Kidney glomerular epithelial cell (primary cell): ENCODE data around the gene CLIC5.
"Not testable (repeated sequence)": the region's sequence is repeated elsewhere in the genome, so short reads cannot be mapped to it uniquely, and the experiment has no call there.

Source experiments
- DNase-seq: peaks from one replicate; lab custom pipeline; 2025; lab: John Stamatoyannopoulos, UW

The CLIC5 gene

DNA sequence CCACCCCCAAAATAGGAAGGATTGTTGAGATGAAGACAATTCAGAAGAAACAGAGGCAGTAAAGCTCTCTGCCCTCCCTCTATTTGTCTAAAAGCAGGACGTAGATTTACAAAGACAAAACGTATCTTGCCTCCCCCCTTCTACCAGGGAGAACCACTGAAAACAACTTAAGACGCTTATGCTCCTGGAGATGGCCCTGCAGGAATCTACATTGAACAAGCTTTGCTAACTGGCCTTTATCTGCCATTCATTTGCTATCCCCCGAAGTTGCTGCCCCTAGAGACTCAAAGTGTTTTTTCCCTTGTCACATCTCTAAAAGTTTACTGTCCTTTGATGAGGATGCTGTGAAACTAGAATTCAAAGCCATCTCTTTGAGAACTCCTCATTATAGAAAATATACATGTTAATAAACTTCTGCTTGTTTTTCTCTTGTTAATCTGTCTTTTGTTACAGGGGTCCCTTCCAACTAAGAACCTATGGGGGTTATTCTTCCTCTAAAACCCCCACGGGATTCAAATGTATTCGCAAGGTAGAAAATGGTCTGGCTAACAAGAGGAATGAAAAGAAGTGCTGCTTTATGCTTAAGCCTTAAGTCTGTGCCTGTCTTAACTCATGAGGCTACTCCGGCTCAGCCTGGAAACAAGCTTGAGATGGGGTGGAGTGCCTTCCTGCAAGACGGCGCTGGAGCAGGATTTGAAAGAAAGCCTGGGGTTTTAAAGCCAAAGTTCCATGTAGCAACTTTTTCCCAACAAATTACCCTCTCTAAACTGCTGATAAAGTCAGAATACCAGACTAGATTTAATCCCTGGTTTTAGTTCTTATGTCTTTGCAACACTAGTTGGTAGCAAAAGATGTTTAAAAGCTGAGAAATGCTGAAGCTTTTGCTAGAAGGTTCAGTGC, 88.0 kb downstream of the CLIC5 start:
- DNase-seq, result no peak

DNA sequence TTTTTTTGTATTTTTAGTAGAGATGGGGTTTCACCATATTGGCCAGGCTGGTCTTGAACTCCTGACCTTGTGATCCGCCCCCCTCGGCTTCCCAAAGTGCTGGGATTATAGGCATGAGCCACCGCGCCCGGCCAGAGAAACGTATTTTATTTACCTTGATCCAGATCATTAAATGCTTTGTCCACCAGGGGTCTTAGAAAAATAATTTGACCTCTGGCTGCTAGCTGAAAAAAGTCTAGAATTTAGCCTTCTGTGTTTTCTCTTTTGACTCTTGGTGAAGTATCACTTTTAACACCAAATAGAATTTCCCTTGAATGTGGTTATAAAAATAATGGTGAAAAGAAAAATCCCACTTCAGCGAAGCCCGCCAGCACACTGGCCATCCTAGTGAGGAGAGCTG, 89.2 kb downstream of the CLIC5 start:
- not testable (repeated sequence) for DNase-seq

DNA sequence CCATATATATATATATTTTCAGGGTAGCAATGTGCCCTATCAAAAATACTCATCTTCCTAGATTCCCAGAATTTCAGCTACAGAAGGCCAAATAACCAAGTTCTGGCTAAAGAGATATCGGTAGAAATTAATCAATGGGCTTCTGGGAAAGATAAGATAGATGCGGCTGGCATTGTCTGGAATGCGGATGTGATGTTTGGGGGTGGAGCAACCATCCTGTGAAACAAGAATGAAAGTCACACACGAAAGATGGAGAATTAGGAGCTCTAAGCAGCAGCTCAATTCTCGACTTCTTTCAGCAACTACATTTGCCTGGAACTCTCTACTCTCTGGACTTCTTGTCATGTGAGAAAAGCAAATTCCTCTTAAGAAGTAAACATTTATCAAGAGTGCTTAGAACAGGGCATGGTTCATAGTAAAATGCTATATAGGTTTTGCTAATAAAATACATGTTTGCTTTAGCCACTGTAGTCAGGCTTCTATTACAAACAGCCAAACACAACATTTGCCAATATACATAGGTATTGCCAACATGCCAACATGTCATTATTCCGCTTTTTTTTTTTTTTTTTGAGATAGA, 90.8 kb downstream of the CLIC5 start:
- DNase-seq, result no peak

DNA sequence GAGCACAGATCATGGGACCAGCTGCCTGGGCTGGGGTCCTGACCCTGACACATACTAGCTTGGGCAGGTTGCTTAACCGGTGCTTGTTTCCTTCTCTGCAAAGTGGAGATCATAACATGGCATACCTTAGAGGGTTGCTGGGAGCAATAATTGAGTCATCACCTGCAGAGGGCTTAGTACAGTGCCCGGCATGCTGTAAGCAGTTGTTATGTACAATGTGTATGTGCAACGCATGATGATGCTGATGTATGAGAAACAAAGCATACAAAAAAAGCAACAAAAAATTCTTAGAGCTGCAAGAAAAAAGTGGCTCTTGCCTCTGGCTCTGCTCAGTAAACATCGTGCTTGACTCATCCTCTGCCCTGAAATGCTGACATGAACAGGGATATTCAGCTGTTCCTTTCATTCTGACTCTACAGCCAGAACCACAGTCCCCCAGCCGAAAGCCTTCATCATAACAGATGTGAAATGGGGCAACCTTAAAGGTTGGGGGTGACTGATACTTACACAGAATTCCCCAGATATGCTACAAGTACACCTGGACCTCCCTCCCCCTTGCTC, 91.7 kb downstream of the CLIC5 start:
- DNase-seq, result peak; percentile 63

DNA sequence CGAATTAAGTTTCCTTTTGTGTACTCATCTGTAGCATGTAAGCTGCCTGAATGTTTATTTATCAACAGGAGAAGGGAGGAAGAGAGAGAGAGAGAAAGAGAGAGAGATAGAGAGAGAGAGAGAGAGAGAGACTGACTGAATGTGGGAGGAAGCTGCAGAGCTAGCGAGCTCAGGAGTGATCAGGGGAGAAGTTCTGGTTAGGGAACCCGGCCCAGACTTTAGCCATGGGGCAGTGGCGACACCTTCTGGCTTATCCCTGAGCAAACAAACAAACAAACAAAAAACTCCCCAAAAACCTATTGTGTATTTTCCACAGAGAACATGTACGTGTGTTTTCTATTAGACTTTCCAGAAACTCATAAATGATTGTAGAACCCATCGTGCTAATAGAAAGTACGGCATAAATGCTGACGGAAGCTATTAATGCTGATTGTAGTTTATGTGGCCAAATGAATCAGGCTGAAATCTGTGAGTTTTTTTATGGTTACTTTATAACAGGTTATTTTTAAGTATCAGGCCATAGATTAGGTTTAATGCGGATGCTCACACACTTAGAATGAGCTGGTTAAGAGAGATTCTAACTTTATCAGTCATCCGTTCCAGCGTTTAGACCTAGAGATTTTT, 92.8 kb downstream of the CLIC5 start:
- peak; percentile 57 for DNase-seq

DNA sequence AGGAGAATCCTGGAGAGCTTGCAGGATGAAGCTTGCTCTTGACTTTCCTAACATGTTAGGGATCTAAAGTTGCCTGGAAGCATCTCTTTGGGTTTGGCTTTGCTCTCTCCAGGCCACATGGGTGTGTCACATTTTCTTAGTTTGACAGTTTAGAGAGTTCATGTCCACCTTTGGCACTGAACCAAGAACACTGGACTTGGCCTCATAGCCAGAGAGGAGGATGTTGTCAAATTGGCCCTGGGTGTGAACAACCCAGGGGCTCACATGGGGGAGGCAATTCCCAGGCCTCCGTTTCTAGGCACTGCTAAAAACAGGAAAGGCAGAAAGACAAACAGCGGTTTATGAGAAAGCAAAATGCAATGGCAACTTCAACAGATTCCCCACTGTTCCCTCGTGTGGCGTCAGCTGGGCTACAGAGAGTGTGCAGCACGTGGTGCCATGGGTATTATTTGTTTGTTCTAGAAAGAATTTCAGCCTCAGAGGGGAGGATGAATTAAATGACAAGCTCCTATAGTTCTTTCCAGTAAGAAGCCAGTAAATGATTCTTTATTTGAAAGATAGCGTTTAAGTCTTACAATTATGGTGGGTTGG, 93.9 kb downstream of the CLIC5 start:
- no peak for DNase-seq

DNA sequence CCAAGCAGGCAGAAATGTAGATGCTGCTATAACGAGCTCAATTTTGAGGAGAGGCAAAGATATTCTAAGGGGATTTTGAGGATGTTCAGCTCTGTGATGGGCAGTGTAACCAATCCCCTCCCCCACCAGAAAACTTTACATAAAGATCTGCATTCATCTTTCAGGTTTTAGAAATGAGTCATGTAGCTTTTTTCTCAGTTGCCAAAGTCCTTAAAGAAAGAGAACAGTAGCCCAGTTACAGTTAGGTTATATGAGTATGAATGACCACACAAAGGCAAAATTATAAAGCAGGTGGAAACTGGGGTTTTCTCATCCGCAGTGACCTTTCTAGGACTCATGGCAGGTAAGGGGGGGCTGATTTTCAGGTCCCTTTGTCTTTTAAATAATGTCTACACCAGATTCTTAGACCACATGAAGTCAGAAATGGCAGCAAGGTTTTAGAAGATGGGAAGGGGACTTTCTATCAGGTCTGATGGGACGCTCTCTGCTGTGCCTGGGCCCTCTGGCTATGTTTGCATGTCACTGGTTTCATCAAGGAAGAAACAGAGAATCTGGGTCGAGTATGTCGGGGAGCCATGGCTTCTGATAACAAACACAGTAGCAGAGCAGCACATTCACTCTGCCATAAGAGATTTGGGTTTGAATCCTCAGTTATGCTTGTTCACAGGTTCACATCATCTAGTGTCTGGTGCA, 94.7 kb downstream of the CLIC5 start:
- DNase-seq, result no peak

DNA sequence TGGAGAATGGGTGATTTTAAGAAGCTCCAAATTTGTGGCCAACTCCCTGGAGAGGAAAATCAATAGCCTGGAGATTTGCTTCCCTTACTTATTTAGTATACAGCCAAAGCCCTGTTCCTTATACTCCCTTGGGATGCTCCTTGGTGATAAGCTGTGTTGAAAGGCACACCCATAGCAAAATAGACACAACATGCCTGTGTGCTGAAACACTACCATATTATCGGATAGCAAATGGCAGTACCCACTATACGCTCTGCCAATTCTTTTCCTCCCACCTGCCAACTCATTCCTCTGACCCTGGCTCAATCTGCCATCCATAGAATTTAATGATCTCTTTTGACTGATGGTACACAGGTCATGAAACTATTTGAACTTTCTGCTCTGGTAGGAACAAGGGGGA, 98.2 kb downstream of the CLIC5 start:
- peak; percentile 13 for DNase-seq

DNA sequence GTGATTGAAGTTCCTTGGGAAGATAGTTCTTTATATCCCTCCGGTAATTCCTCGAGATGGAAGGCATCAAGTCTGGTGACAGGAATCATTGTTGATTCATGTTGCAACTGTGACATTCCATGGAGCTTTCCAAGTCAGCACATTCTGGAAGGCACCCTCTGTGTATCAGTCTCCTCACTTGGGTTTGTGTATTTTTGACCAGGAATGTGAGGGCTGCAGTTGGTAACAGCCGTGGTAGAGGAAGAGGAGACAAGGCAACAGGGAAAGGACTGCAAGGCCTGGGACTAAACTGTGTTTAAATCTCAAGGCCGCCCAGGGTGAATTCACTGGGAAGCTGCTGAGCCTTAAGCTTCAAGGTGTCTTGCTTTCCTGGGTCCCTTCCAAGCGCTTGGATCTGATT, 99.0 kb downstream of the CLIC5 start:
- DNase-seq, result no peak

DNA sequence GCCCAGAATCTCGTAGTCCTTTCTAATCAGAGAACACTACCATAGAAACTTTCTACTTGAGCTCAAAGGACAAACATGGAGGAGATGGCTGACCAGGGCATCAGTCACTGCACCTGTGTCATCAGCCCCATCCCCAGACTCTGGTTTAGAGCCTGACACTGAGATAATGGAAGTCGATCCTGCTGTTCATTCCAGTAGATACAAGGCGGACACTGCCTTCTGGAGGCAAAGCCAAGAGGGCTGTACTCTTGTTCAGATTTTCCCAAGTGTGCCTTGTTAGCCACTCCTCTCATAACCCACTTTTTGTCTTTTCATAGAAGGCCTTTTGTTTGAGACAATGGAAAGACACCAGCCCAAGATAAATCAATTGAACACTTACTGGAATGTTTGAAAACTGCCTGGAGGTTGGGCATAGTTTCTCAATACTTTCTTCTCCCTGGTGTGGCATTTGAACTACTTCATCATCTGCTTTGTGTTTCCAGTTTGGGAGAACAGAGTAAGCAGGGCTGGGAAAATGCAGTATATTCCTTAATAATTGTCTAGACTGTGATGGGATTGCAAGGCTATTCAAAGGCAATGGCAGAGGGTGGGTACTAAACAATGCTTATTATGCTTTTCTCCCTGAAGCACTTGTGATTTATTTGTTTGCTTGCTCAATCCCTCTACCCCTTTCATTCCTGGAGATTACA, 99.7 kb downstream of the CLIC5 start:
- DNase-seq, result no peak

DNA sequence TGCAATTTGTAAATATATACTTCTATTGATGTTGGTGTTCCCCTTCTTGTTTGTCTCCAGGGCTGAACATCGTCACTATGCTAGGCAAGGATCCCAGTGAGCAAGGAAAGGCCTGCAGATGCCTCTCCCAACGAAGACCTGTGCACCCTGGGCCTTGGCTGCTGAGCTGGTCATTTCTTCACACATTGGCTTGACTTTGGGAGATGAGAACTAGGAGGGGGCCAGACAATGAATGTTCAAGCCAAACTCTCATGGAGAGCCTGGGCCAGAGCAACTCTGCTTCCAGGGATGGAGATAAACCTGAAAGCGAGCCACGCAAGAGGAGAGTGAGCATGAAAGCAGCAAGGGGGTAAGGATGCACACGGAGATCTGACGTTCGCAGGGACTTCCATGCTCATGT, 104.0 kb downstream of the CLIC5 start:
- no peak for DNase-seq

DNA sequence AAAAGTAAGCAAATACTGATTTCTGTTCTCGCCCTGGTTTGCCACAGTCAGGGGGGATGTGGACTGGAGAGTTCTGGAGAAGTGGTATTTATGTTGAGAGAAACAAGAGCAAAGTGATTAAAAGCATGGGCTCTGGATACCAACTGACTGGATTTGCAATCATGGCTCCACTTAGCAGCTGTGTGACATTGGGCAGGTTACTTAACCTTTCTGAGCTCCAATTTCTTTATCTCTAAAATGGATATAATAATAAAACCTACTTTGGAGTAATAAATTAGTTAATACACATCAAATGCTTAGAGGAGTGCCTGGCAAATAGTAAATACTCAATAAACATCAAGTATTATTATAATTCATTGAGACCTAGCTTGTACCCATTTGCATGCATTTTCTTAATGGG, 111.7 kb downstream of the CLIC5 start:
- DNase-seq, result no peak

DNA sequence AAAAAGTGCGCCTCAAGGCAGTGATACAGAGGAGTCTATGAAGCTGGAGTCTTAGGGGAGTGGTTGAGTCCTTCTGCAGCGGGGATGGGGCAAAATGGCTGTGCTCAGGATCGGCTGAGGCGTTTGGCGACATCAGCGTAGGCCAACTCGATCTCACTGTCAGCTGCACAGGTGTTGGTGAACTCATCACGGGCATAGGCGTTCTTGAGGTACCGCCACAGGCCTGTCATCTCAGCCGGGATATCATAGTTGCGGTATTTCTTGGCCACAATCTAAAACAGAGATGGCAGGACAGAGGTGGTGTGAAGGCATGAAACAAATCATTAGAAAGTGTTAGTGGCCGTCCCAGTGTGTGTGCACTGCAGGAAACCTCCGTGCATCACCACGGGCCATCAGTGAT, 112.7 kb downstream of the CLIC5 start:
- no peak for DNase-seq

DNA sequence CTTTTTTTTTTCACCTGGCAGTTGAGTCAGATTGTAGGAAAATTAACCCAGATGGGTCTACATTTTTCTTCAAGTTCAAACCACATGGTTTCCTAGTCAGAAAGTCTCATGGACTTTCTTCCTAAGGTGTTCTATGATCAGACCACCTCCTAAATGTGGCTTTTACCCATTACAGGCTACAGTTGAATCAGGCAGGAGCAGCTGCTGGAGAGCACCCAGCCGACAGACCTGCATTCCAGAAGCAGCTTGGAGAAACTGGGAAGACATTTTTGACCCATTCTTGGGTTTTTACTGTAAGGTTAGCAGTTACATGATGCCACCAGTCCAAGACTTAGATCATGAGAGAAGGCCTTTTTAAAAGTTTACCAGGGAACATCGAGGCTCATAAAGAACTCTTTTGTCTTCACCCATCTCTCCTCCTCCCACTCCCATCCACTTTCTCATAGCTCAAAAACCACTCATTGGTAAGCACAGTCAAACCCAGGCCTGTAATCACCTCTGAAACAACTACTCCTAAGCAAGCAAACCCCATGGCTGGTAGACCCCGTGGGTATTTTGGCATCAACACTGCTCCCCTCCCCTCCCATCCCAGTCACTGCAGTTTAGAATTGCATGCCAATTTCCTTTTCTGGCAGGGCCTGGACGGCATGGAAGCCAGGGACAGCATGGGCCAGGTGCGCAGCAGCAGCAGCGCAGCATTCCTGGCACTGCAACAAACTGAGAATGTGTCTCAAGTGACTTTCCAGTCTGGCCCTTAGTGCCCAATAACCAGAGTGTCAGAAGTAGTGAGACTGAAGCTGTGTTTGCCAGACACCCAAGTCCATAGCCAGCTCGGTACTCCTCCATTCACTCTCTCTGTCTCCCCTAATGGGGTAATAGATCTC, 113.7 kb downstream of the CLIC5 start:
- no peak for DNase-seq

DNA sequence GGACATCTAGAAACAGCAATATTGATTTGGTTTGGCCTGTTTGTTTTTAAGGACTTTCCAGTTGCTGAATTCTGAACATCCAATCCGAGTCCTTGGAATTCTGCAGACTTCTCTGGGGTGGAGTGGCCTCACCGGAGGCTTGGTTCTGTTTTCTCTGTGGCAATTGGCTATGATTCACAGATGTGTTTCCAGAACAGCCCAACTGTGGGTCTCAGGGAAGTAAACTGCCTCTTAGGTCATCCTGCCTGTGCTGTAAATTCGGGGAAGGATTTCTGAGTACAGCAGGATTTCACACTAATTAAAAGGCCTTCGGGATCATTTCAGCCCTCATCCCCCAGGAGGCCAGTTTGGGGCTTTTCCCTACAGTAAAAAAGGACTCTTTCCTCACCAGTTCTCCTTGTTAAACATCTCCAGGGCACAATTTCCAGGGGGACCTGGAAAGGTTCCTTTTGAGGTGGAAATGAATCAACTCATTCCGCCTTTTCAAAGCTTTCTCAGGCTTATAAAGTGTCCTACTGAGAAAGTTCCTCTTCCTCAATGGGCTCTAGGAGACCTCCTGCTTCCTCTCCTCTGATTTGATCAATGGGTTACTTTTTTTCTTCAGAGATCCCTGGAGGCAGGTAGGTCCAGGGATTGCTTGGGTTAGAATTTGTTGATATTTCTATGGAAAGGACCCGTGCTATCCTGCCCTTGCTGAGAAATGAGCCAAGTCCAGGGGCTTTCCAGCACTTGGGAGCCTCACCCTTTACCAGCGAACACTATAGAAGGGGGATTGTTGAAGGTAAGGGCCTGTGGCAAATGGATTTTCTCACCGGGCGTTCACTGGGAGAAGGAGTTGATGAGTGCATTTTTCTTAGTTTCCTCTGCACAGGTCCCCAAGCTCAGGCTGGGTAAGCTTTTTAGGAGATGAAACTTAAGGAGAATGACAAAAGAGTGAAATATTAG, 114.6 kb downstream of the CLIC5 start:
- DNase-seq, result no peak

DNA sequence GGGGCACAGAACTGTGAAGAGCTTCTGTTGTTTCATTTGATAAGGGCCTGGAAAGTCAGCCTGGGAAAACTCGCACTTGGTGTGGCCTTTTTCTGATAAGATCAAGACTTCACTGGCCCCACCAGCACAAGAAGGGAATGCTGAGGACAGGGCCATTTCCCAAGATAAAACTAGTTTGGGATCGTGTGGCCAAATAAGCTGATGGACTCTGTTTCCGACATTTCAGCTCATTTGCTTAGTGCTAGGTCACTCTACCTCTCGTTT, 116.0 kb downstream of the CLIC5 start:
- DNase-seq, result no peak

DNA sequence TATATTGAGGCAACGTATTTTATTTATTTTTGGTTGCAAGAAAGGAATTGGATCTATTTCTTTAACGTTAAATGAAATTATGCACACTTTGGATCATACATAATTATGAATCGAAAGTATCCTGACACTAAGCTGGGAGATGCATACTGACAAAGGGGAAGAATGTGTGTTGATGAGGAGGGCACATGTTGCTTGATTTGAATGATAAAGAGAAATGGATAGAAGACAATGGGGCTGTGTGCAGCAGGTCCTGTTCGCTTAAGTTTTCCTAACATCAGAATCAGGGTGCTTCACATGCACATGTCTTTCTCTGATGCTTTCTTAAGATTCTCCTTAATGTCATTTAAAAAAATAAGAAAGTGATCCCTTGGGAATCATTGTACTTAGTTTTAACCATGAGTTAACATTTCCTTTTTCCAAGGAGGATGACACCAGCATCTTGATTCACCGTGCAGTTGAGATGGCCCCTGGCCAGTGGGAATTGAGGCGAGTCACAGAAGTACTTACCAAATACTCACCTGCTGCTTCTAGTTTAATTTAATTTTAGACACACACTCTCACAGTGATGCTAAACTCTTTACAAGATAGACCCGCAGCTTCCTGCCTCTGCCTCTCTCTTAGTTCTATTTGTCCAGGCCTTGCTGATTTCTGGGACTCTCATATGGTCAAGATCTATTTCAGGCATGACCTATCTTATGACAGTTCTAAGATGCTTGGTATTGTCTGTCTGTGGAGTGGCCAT, 116.5 kb downstream of the CLIC5 start:
- DNase-seq, result no peak

DNA sequence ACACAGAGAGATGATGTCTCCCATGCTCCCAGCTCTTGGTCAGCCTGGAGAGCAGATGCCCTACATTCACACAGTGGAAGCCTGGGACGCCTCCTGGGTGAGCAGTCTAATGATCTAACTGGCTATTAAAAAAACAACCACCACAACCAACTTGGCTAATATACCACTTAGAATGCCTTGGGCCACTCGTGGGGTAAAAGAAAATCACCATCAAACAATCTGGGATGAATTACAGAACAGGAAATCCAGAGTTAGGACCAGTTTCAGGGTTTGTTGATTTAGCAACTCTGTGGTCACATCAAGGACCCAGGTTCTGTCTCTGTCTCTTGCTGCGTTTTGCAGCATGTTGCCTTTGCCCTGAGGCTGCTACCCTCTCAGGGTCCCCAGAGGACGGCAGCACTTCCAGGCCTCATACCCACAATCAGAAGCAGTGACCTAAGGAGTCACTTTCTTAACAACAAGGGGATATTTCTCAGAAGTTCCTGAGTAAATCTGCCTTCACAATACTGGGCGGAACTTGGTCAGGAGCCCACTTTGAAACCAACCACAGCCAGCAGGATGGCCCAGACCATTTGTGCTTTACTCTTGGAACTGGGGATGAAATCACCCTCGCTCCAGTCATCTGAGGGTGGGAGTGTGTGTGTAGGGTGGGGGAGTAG, 118.7 kb downstream of the CLIC5 start:
- no peak for DNase-seq
